Aorta (tissue), 5 donors: ENCODE data around the gene SLX4IP. TPM values are rescaled to one million over a fixed set of nuclear protein-coding genes. Genes with fewer than 3 reads are reported as not detected.

ENCODE experiments used
- ATAC-seq: fragments of 200-7000 bp; cut with Tn5 transposase; one replicate; pipeline ENCODE4 v1.9.1; 2022; ENCODE audit warnings: moderate library complexity; ENCODE audit not compliant: low FRiP score
- DNase-seq, 2 donors: peaks; one replicate each; pipeline ENCODE4 v3.0.0-alpha.2; 2020
- H3K27ac ChIP-seq, 2 donors: one replicate each; pipeline ENCODE4 v1.5.1; 2013; ENCODE audit warnings: low read length in 2 of 2, mild to moderate bottlenecking in 2 of 2, moderate library complexity in 2 of 2, control low read depth in 1 of 2, inconsistent platforms in 1 of 2, low read depth in 1 of 2
- H3K27me3 ChIP-seq, 2 donors: one replicate each; pipeline ENCODE4 v1.6.1; 2013; ENCODE audit warnings: control low read depth in 1 of 2, low read length in 1 of 2, mild to moderate bottlenecking in 1 of 2, moderate library complexity in 1 of 2; ENCODE audit not compliant: insufficient read depth in 2 of 2, control insufficient read depth in 1 of 2
- H3K36me3 ChIP-seq, 2 donors: one replicate each; pipeline ENCODE4 v1.6.1; 2013; ENCODE audit warnings: control low read depth in 1 of 2, low read length in 1 of 2, mild to moderate bottlenecking in 1 of 2; ENCODE audit not compliant: insufficient read depth in 2 of 2, control insufficient read depth in 1 of 2
- H3K4me1 ChIP-seq, 2 donors: one replicate each; pipeline ENCODE4 v1.6.1; 2013; ENCODE audit warnings: low read length in 2 of 2, control low read depth in 1 of 2, mild to moderate bottlenecking in 1 of 2, moderate library complexity in 1 of 2; ENCODE audit not compliant: insufficient read depth in 2 of 2, control insufficient read depth in 1 of 2
- H3K4me3 ChIP-seq, 2 donors: one replicate each; pipeline ENCODE4 v1.5.1; 2013; ENCODE audit warnings: low read length in 2 of 2, control low read depth in 1 of 2, mild to moderate bottlenecking in 1 of 2
- H3K9me3 ChIP-seq: one replicate; pipeline ENCODE4 v1.6.1; 2013; ENCODE audit warnings: mild to moderate bottlenecking, low read length; ENCODE audit not compliant: control insufficient read depth
- WGBS, 2 donors: extraction: QIAGEN DNeasy Blood & Tissue Kit; methylation state at CpG; one replicate each; pipeline ENCODE4 v1.1.7; 2013; 5-methylcytosine and 5-hydroxymethylcytosine counted together
- intact Hi-C, 2 donors: fragments of 100-400 bp; cut with DNase I; formaldehyde crosslinking; loops; one replicate each; pipeline versions ENCODE4 v1.14.2 to v1.15.0; 2022
- polyA plus RNA-seq, 2 donors: library from polyadenylated mRNA; stranded (reverse); fragments of 200-250 nt; gene quantifications; one replicate each; pipeline ENCODE4 v1.2.3, GENCODE V29; 2013
- total RNA-seq, 2 donors: library from RNA; stranded (reverse); fragmentation: NEBNext Ultra II Directional; extraction: Animal tissue kit (Norgen Biotek cat#: 25700); gene quantifications; one replicate each; pipeline ENCODE4 v1.2.1, GENCODE V29; 2021
- donor health status: healthy with polysubstance abuse.
- donor health status: Bipolar disorder and iron deficiency.
- donor health status: DM: no; HTN: no; CAD: no.
- donor health status: DM: no; HTN: no; CAD: no.
- donor health status: DM: yes; HTN: yes; CAD: no.

Gene SLX4IP
- total and polyA plus RNA-seq, 4 donors, result 1.4 to 5.6 (median 3.3) TPM

GRCh38 chr20:10670501-10671220, 235.6 kb downstream of the SLX4IP start:
- intact Hi-C loops, result loop anchor here (5.0 to 10.0 kb wide), 6 partner anchors 33 to 874 kb away; no protein-coding TSS in a partner anchor
- peaks cover 2% of the 10 kb centered on the region in 2 donors for H3K4me1 ChIP-seq

GRCh38 chr20:10671221-10671918, 236.3 kb downstream of the SLX4IP start:
- ATAC-seq (peak; percentile 76), DNase-seq (peak; percentile 92)
- intact Hi-C loops, result loop anchor here (5.0 to 10.0 kb wide), 6 partner anchors 34 to 873 kb away; no protein-coding TSS in a partner anchor
- H3K36me3 ChIP-seq, result no peaks in the 10 kb centered on the region
- no peaks in the 10 kb centered on the region for H3K27me3 ChIP-seq
- peaks cover 0 to 2% of the 10 kb centered on the region in 2 donors for H3K4me1 ChIP-seq
- H3K4me3 ChIP-seq, result peak overlapping the region; percentile 93 to 97
- 0 to 2% methylated on average over 13 of the region's 13 CpGs for WGBS, 2 donors
- no peaks in the 10 kb centered on the region for H3K9me3 ChIP-seq
- H3K27ac ChIP-seq, result peak overlapping the region; percentile 16 to 85

More at GRCh38 chr20:10670501-10671220, 235.6 kb downstream of the SLX4IP start:
- peak overlapping the region; percentile 8 to 85 for H3K27ac ChIP-seq
- no peaks in the 10 kb centered on the region for H3K36me3 ChIP-seq
- no peaks in the 10 kb centered on the region for H3K27me3 ChIP-seq
- DNase-seq (no peak), ATAC-seq (no peak)
- WGBS, 2 donors, result 2 to 5% methylated on average over 18 of the region's 18 CpGs
- H3K4me3 ChIP-seq, result peak overlapping the region; percentile 87 to 97
- no peaks in the 10 kb centered on the region for H3K9me3 ChIP-seq

GRCh38 chr20:10671919-10672623, 237.0 kb downstream of the SLX4IP start:
- Histone ChIP-seq H3K27ac (peak overlapping the region; percentile 16 to 78), H3K4me3 (peak overlapping the region; percentile 93 to 97), H3K36me3 (no peaks in the 10 kb centered on the region), H3K27me3 (no peaks in the 10 kb centered on the region), H3K4me1 (peaks cover 0 to 2% of the 10 kb centered on the region in 2 donors), H3K9me3 (no peaks in the 10 kb centered on the region)
- DNase-seq, result peak in 1 of 2 donors; percentile 88
- ATAC-seq, result peak; percentile 46
- WGBS, 2 donors, result 0 to 1% methylated on average over 41 to 42 of the region's 42 CpGs
- intact Hi-C loops, result loop anchor here (5.0 to 10.0 kb wide), 6 partner anchors 35 to 873 kb away; no protein-coding TSS in a partner anchor

- Histone ChIP-seq H3K27ac (peak overlapping the region; percentile 61 to 78), H3K36me3 (no peaks in the 10 kb centered on the region), H3K9me3 (no peaks in the 10 kb centered on the region), H3K27me3 (no peaks in the 10 kb centered on the region), H3K4me3 (peak overlapping the region; percentile 93 to 97), H3K4me1 (peaks cover 0 to 2% of the 10 kb centered on the region in 2 donors)
- DNase-seq (peak; percentile 78 to 88), ATAC-seq (no peak)
- WGBS, 2 donors, result 0 to 1% methylated on average over 47 of the region's 47 CpGs
- intact Hi-C loops, result loop anchor here (5.0 to 10.0 kb wide), 6 partner anchors 35 to 872 kb away; no protein-coding TSS in a partner anchor
Observed at GRCh38 chr20:10672624-10673127, 237.6 kb downstream of the SLX4IP start.

GRCh38 chr20:10673176-10673841, 238.2 kb downstream of the SLX4IP start:
- intact Hi-C loops, result loop anchor here (5.0 to 10.0 kb wide), 6 partner anchors 36 to 871 kb away; no protein-coding TSS in a partner anchor
- H3K27ac ChIP-seq, result peak overlapping the region; percentile 61 to 78
- H3K9me3 ChIP-seq, result no peaks in the 10 kb centered on the region
- H3K27me3 ChIP-seq, result no peaks in the 10 kb centered on the region
- H3K36me3 ChIP-seq, result no peaks in the 10 kb centered on the region
- H3K4me3 ChIP-seq, result peak overlapping the region; percentile 93 to 97
- 0% methylated on average over 63 to 73 of the region's 73 CpGs for WGBS, 2 donors
- peaks cover 0 to 2% of the 10 kb centered on the region in 2 donors for H3K4me1 ChIP-seq
- ATAC-seq (no peak), DNase-seq (peak; percentile 57 to 85)

GRCh38 chr20:10673842-10674683, 239.0 kb downstream of the SLX4IP start, which contains the start of gene JAG1:
Gene JAG1 (minus strand): TSS chr20:10673999. CDS start chr20:10673530, 469 bp downstream.
- peak within 1 kb of the TSS; percentile 93 to 97 for H3K4me3 ChIP-seq
- intact Hi-C loops, result loop anchor here (1.0 to 10.0 kb wide), 9 partner anchors 37 to 871 kb away; no protein-coding TSS in a partner anchor
- DNase-seq, result peak; percentile 97 to 98
- peak; percentile 90 for ATAC-seq
- H3K36me3 ChIP-seq, result no peaks in the 10 kb centered on the region
- peak within 1 kb of the TSS; percentile 95 to 97 for H3K27ac ChIP-seq
- H3K4me1 ChIP-seq, result peaks cover 0 to 2% of the 10 kb centered on the region in 2 donors
- H3K27me3 ChIP-seq, result no peaks in the 10 kb centered on the region
- 0% methylated on average over 70 to 84 of the region's 84 CpGs for WGBS, 2 donors
- H3K9me3 ChIP-seq, result no peaks in the 10 kb centered on the region

GRCh38 chr20:10674684-10675449, 239.8 kb downstream of the SLX4IP start:
- WGBS, 2 donors, result 0 to 1% methylated on average over 38 of the region's 38 CpGs
- intact Hi-C loops, result loop anchor here (1.0 to 10.0 kb wide), 12 partner anchors 38 to 870 kb away; no protein-coding TSS in a partner anchor
- H3K27ac ChIP-seq, result peak overlapping the region; percentile 95 to 97
- no peaks in the 10 kb centered on the region for H3K36me3 ChIP-seq
- no peaks in the 10 kb centered on the region for H3K27me3 ChIP-seq
- H3K4me3 ChIP-seq, result peak overlapping the region; percentile 93 to 97
- H3K4me1 ChIP-seq, result peaks cover 0 to 2% of the 10 kb centered on the region in 2 donors
- DNase-seq (peak; percentile 89 to 94), ATAC-seq (peak; percentile 81)
- no peaks in the 10 kb centered on the region for H3K9me3 ChIP-seq
